ENCODE results near the gene PGA4. TPM values are rescaled to one million over a fixed set of nuclear protein-coding genes. Genes with fewer than 3 reads are reported as not detected.
"Not testable (repeated sequence)": the region's sequence is repeated elsewhere in the genome, so short reads cannot be mapped to it uniquely, and the experiment has no call there.

Gene PGA4
- total RNA-seq, 1 donor from 2014 or later: not detected

DNA sequence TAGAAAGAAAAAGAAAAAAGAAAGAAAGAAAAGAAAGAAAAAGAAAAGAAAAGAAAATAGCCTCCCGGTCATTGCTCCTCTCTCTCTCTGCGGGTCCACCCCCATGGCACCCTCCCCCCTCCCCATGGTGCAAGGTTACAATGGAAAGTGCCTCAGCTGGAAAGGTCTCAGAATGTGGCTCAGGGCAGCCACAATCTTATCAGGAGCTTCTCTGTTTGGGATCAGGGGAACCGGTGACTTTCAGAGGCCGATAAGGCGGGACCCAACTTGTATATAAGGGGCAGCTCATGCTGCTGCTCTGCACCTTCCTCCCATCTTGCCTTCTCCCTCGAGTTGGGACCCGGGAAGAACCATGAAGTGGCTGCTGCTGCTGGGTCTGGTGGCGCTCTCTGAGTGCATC is 18.7 kb downstream of the PGA4 start, which contains the start of gene PGA5:
Gene PGA5, plus strand, starts transcription at position 301 of the 400 bp plus-strand sequence. Its CDS starts 52 bp downstream, at position 353.
- H3K4me1 Mint-ChIP-seq (ENCODE audit: low read depth): not testable (repeated sequence)

DNA sequence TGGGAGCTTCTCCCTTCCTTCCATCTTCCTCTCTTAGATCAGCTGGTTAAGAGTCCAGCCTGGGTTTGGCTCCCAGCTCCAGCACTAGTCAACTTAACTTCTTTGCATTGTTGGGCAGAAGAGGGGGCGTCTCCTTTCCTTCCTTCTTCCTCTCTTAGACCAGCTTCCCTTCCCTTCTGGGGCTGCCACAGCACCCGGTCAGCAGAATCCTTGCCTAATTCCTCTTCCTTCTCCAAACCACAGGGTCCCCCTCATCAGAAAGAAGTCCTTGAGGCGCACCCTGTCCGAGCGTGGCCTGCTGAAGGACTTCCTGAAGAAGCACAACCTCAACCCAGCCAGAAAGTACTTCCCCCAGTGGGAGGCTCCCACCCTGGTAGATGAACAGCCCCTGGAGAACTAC is 19.4 kb downstream of the PGA4 start:
- H3K27me3 Mint-ChIP-seq (ENCODE audit: low read depth); H3K9me3 Mint-ChIP-seq; H3K27ac Mint-ChIP-seq; intact Hi-C loops (cut with micrococcal nuclease); H3K4me1 Mint-ChIP-seq (ENCODE audit: low read depth); H3K4me3 Mint-ChIP-seq (ENCODE audit: low read depth); DNase-seq (ENCODE audit: low spot score); H3K36me3 Mint-ChIP-seq (ENCODE audit: low read depth): not testable (repeated sequence)

More for the DNA sequence above, 18.7 kb downstream of the PGA4 start, which contains the start of gene PGA5:
- H3K36me3 Mint-ChIP-seq (ENCODE audit: low read depth); H3K27ac Mint-ChIP-seq; H3K9me3 Mint-ChIP-seq; DNase-seq (ENCODE audit: low spot score); intact Hi-C loops (cut with micrococcal nuclease); H3K27me3 Mint-ChIP-seq (ENCODE audit: low read depth); H3K4me3 Mint-ChIP-seq (ENCODE audit: low read depth): not testable (repeated sequence)

DNA sequence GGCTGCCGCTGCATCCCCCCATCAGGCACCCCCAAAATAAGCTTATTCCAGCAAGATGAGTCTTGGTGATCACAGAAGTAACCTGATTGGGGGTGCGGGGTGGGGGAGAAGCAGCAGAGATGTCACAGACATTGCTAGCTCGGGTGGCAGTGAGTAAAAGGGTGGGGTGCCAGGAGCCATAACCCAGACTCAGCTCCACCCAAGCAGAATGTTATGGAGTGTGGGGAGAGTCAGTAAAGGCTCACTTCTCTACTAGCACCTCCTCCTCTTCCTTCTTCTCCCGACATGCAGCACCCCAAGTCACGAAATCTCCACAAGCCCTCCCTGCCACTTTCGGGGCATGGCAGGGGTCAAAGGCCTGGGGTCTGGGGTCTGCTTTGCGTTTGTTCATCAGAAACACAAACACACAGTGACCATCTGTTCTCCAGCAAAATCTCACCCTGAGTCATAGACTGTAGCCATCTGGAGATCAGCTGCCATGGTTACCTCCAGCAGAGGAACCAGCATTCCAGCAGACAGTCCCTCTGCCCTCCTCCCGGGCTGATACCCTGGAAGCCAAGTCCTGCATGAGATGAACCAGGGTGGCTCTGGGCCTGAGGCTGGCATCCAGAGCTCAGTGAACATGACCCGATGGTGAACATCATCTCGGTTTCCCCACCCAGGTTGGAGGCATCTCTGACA is 23.3 kb downstream of the PGA4 start:
- DNase-seq (ENCODE audit: low spot score); H3K36me3 Mint-ChIP-seq (ENCODE audit: low read depth); H3K4me3 Mint-ChIP-seq (ENCODE audit: low read depth); H3K27me3 Mint-ChIP-seq (ENCODE audit: low read depth); H3K9me3 Mint-ChIP-seq; intact Hi-C loops (cut with micrococcal nuclease); H3K27ac Mint-ChIP-seq; H3K4me1 Mint-ChIP-seq (ENCODE audit: low read depth): not testable (repeated sequence)

DNA sequence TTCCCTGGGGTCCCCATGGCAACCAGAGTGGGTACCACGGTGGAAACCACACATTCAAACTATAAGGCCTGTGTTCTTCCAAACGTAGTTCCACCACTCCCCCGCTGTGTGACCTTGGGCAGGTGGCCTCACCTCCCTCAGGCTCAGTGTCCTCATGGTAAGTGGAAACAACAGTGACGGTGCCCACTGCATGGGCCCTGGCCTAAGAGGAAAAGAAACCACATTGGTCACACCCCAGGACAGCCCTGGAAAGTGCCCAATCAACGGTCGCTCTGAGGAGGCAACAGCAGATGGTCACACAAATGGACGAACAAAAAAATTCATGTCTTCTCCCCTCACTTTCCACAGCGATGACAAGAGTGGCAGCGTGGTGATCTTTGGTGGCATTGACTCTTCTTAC is 25.9 kb downstream of the PGA4 start:
- DNase-seq (ENCODE audit: low spot score); H3K27me3 Mint-ChIP-seq (ENCODE audit: low read depth); H3K9me3 Mint-ChIP-seq; H3K36me3 Mint-ChIP-seq (ENCODE audit: low read depth); H3K4me1 Mint-ChIP-seq (ENCODE audit: low read depth); intact Hi-C loops (cut with micrococcal nuclease); H3K27ac Mint-ChIP-seq; H3K4me3 Mint-ChIP-seq (ENCODE audit: low read depth): not testable (repeated sequence)

DNA sequence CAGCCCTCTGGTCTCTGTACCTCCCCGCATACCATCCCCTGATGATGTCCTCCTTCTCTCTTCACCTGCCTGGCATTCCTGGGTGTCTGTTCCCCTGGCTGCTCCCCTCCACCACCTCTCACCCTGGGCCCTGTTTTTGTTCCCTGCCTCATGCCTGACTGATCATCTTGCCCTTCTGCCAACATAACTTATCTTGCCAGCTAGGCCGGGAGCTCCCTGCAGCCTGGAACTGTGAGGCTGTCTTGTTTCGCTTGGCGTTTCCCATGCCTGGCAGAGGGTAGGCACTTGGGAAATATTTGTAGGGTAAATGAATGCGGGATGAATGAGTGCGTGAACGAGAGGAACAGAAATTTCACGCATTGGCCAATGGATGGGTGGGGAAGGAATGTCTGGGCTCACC is 27.1 kb downstream of the PGA4 start:
- H3K9me3 Mint-ChIP-seq; H3K4me1 Mint-ChIP-seq (ENCODE audit: low read depth); H3K4me3 Mint-ChIP-seq (ENCODE audit: low read depth); DNase-seq (ENCODE audit: low spot score); H3K27me3 Mint-ChIP-seq (ENCODE audit: low read depth); H3K27ac Mint-ChIP-seq; H3K36me3 Mint-ChIP-seq (ENCODE audit: low read depth); intact Hi-C loops (cut with micrococcal nuclease): not testable (repeated sequence)

DNA sequence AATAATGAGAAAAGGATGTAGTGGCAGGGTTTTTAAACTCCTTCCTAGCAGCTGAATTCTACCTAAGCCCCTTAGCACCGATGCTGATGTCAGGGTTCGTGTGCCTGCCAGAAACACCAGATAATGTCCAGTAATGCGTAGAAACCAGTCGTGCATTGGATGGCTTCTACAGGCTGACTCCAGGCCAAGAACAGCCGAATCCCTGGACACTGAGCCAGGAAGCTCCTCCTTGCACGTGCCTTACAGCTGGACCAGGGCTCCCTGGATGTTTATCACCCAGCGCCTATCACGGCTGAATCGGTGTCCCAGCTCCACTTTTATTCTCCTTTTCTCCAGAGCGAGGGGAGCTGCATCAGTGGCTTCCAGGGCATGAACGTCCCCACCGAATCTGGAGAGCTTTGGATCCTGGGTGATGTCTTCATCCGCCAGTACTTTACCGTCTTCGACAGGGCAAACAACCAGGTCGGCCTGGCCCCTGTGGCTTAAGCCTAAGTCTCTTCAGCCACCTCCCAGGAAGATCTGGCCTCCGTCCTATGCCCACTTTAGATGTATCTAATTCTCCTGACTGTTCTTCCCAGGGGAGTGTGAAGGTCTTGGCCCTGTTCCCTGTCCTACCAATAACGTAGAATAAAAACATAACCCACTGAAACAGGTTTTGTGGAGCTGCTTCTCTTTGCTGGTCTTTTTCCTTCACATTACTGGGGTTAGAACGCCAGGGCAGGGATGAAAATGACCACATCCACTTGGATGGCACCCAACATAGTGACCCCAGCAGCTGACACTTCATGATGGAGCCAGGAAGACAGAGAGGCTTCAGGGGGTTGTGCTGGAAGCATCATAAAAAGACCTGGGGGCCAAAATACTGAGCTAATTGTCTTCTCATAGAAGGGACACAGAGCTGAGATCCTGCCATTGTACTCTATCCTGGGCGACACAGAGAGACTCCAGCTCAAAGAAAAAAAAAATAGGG is 28.9 kb downstream of the PGA4 start:
- H3K4me3 Mint-ChIP-seq (ENCODE audit: low read depth); H3K27me3 Mint-ChIP-seq (ENCODE audit: low read depth); DNase-seq (ENCODE audit: low spot score); H3K4me1 Mint-ChIP-seq (ENCODE audit: low read depth); H3K36me3 Mint-ChIP-seq (ENCODE audit: low read depth); H3K27ac Mint-ChIP-seq; H3K9me3 Mint-ChIP-seq: not testable (repeated sequence)
- intact Hi-C loops (cut with micrococcal nuclease): loop anchor here (10.0 kb wide), 1 partner anchor 134 kb away; no protein-coding TSS in a partner anchor

DNA sequence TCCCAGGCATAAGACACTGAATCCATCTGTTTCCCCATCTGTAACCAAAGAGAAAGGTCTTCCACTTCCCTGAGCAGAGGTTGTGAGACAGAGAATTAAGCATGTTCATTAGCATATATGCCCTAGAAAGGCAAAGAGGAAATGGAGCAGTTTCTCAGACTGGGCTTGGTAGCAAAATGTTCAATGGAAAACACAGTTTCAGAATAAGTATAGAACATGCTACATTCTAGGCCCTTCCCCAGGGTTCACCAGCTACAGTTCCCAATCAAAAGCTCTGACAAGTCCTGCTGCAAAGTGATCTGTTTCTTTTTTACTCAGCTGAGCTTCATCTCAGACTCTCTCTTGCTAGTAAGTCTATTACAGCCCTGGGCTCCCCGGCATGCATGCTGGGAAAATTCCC is 30.2 kb downstream of the PGA4 start:
- intact Hi-C loops (cut with micrococcal nuclease): loop anchor here (10.0 kb wide), 1 partner anchor 132 kb away; no protein-coding TSS in a partner anchor
- H3K4me1 Mint-ChIP-seq (ENCODE audit: low read depth); H3K27me3 Mint-ChIP-seq (ENCODE audit: low read depth); DNase-seq (ENCODE audit: low spot score); H3K36me3 Mint-ChIP-seq (ENCODE audit: low read depth); H3K9me3 Mint-ChIP-seq; H3K4me3 Mint-ChIP-seq (ENCODE audit: low read depth); H3K27ac Mint-ChIP-seq: not testable (repeated sequence)

DNA sequence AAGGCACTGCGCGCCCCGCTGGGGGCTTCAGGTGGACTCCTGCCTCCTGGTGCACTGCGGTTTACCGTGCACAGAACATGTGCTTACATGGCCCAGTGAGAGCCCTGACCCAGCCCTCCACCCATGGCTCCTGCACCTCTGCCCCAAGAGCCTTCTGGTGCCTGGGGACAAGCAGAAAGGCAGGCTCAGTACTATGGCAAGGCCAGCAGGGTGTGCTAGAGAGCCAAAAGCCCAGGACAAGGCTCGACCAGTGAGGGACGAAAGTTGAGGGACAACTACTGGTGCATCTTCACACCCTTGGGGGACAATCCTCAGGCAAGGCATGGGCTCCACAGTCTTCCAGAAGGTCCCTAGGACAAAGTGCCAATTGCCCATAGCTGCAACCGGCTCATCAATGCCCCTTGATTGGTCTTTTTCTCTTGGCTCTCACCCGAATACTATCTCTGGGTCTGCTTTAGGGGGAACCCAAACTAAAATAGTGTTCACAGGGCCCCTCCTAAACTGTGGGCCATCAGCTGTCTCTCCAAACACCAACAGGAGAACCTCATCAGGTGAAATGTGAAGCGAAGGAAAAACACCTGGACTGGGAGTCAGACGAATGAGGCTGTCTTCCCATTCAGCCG is 32.4 kb downstream of the PGA4 start:
- no peaks in the 10 kb centered on the region for H3K4me1 Mint-ChIP-seq (ENCODE audit: low read depth)

DNA sequence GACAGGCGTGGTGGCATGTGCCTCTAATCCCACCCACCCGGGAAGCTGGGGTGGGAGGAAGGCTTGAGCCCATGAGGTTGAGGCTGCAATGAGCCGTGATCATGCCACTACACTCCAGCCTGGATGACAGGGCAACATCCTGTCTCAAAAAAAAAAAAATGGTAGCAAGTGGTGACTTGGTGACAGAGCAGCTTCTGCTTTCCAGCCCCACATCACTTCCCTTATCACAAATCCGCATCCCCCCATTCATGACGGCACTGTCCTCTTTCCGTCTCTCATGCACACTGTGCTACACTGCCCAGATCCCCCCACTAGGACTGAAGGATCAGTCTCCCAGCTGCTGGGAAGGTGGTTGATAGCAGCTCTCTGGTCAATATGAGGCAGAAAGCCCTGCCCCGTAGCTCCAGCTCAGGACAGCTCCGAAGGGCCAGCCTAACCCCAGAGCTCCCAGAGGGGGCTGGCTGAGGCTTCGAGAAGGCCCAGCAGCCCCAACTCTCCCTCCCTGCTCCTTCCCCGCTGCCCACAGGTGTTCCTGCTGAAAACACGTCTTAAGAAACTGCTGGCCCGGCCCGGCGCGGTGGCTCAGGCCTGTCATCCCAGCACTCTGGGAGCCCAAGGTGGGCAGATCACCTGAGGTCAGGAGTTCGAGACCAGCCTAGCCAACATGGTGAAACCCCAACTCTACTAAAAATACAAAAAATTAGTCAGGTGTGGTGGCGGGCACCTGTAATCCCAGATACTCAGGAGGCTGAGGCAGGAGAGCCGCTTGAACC is 34.7 kb downstream of the PGA4 start:
- DNase-seq (ENCODE audit: low spot score): no peak
- no peaks in the 10 kb centered on the region for H3K4me1 Mint-ChIP-seq (ENCODE audit: low read depth)
- no peak overlapping the region for H3K27ac Mint-ChIP-seq
- intact Hi-C loops (cut with micrococcal nuclease): loop anchor here (10.0 kb wide), 1 partner anchor 128 kb away; no protein-coding TSS in a partner anchor
- H3K36me3 Mint-ChIP-seq (ENCODE audit: low read depth): no peaks in the 10 kb centered on the region
- H3K4me3 Mint-ChIP-seq (ENCODE audit: low read depth): no peak overlapping the region
- no peaks in the 10 kb centered on the region for H3K9me3 Mint-ChIP-seq
- no peaks in the 10 kb centered on the region for H3K27me3 Mint-ChIP-seq (ENCODE audit: low read depth)

More for the DNA sequence above, 32.4 kb downstream of the PGA4 start:
- no peaks in the 10 kb centered on the region for H3K9me3 Mint-ChIP-seq
- H3K27ac Mint-ChIP-seq: no peak overlapping the region
- H3K36me3 Mint-ChIP-seq (ENCODE audit: low read depth): no peaks in the 10 kb centered on the region
- H3K4me3 Mint-ChIP-seq (ENCODE audit: low read depth): no peak overlapping the region
- peak; percentile 53 for DNase-seq (ENCODE audit: low spot score)
- H3K27me3 Mint-ChIP-seq (ENCODE audit: low read depth): no peaks in the 10 kb centered on the region
- intact Hi-C loops (cut with micrococcal nuclease): loop anchor here (1.0 to 10.0 kb wide), 2 partner anchors 40 to 130 kb away; no protein-coding TSS in a partner anchor

DNA sequence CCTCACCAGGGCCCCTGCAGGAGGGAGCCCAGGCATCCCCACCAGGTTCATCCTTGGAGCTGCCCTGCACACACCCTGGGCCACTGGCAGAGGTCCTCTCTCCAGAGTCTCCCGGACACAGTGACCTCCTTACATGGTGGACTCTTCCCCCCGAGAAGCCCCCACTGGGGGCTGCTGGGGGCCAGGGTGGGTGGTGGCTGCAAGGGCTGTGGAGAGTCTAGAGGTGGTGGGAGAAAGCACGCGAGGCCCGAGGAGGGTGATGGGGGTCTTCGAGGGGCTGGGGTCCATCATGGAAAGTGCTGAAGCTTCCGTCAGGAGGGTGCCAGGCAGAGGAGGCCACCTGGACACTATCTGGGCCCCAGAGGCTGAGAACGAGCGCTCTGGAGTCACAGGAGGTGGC is 36.4 kb downstream of the PGA4 start:
- no peaks in the 10 kb centered on the region for H3K9me3 Mint-ChIP-seq
- intact Hi-C loops (cut with micrococcal nuclease): loop anchor here (10.0 kb wide), 1 partner anchor 126 kb away; no protein-coding TSS in a partner anchor
- H3K27ac Mint-ChIP-seq: no peak overlapping the region
- no peaks in the 10 kb centered on the region for H3K36me3 Mint-ChIP-seq (ENCODE audit: low read depth)
- DNase-seq (ENCODE audit: low spot score): no peak
- no peak overlapping the region for H3K4me3 Mint-ChIP-seq (ENCODE audit: low read depth)
- no peaks in the 10 kb centered on the region for H3K4me1 Mint-ChIP-seq (ENCODE audit: low read depth)
- H3K27me3 Mint-ChIP-seq (ENCODE audit: low read depth): no peaks in the 10 kb centered on the region

DNA sequence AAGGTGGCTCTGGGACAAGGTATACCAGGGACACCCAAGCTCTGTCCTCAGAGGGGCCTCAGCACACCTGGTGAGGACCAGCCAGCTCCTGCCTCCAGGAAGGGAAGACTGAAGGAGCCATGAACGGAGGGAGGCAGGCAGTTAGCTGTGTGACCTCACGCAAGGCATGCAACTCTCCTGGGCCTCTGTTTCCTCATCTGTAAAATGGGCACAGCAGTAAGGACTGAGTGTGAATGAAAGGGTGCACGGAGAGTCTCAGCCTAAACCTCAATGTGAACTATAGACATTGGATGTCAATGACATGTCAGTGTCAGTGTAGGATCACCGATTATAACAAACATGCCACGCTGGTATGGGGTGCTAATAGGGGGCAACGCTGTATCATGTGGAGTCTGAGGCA is 37.2 kb downstream of the PGA4 start:
- no peak overlapping the region for H3K27ac Mint-ChIP-seq
- DNase-seq (ENCODE audit: low spot score): no peak
- H3K27me3 Mint-ChIP-seq (ENCODE audit: low read depth): no peaks in the 10 kb centered on the region
- no peaks in the 10 kb centered on the region for H3K36me3 Mint-ChIP-seq (ENCODE audit: low read depth)
- intact Hi-C loops (cut with micrococcal nuclease): loop anchor here (10.0 kb wide), 1 partner anchor 125 kb away; no protein-coding TSS in a partner anchor
- no peak overlapping the region for H3K4me3 Mint-ChIP-seq (ENCODE audit: low read depth)
- no peaks in the 10 kb centered on the region for H3K9me3 Mint-ChIP-seq
- H3K4me1 Mint-ChIP-seq (ENCODE audit: low read depth): no peaks in the 10 kb centered on the region

DNA sequence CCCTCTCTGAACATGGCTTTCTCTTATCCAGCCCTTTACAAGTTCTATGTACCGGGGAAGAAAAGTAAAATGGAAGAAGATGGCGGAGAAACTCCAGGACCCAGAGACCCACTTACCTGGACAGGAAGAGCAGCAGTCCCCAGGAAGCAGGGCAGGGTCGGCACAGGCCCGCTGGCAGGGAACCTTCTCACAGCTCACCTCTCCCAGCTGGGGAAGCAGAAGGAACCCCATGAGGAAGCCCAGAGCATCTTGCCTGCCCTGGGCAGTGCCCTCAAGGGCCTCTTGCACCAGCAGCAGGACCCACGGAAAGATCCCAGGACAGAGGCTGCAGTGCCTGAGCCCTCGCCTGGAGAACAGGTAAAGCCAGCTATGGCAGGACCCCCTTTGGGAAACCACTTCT is 42.2 kb downstream of the PGA4 start:
- Mint-ChIP-seq H3K9me3 (no peaks in the 10 kb centered on the region), H3K4me3 (ENCODE audit: low read depth) (no peak overlapping the region), H3K27me3 (ENCODE audit: low read depth) (no peaks in the 10 kb centered on the region), H3K4me1 (ENCODE audit: low read depth) (no peaks in the 10 kb centered on the region), H3K27ac (no peak overlapping the region), H3K36me3 (ENCODE audit: low read depth) (no peaks in the 10 kb centered on the region)
- no peak for DNase-seq (ENCODE audit: low spot score)
- intact Hi-C loops (cut with micrococcal nuclease): no loop called here

Measured in activated T-helper 2 cell treated with anti-CD3 and anti-CD28 coated beads, Interferon-gamma antibody, Interleukin-2, Interleukin-4, amounts not matched to agents 10 μg/mL and 5 μg/mL and 100 μg/mL, durations not matched to agents 14 hours and 24 hours and 36 hours (primary cell).